Stimulated activated naive B cell treated with anti-CD40 and anti-IgM and Interleukin-4, amounts not matched to agents 10 μg/mL and 1 μg/mL and 100 μg/mL, for 72 hours (primary cell): ENCODE data around the gene SPCS3.
A peak's percentile ranks its signal among the peaks of the same experiment; 100 is the strongest.
"Not testable (repeated sequence)": the region's sequence is repeated elsewhere in the genome, so short reads cannot be mapped to it uniquely, and the experiment has no call there.

Experiments
- ATAC-seq, 2 donors: fragments of 150-1000 bp; cut with Tn5 transposase; replicated peaks; 2 replicates each; pipeline ENCODE4 v1.10.0; 2021; ENCODE audit warnings: moderate library complexity in 1 of 2
- DNase-seq: peaks from one replicate; pipeline ENCODE4 v3.0.0; 2021
- H3K27ac Mint-ChIP-seq: one replicate; pipeline ENCODE4 v1.8.0; 2022; ENCODE audit warnings: mild to moderate bottlenecking, mixed read lengths
- H3K27me3 Mint-ChIP-seq, 2 donors: one replicate each; pipeline ENCODE4 v1.8.0; 2022; ENCODE audit warnings: mixed read lengths in 2 of 2
- H3K36me3 Mint-ChIP-seq, 2 donors: one replicate each; pipeline ENCODE4 v1.8.0; 2022; ENCODE audit warnings: mixed read lengths in 2 of 2, mild to moderate bottlenecking in 1 of 2
- H3K4me1 Mint-ChIP-seq, 2 donors: one replicate each; pipeline ENCODE4 v1.8.0; 2022; ENCODE audit warnings: mixed read lengths in 2 of 2, mild to moderate bottlenecking in 1 of 2
- H3K4me3 Mint-ChIP-seq, 2 donors: one replicate each; pipeline ENCODE4 v1.8.0; 2022; ENCODE audit warnings: mild to moderate bottlenecking in 2 of 2, mixed read lengths in 2 of 2, moderate library complexity in 1 of 2
- H3K9me3 Mint-ChIP-seq, 2 donors: one replicate each; pipeline ENCODE4 v1.8.0; 2022; ENCODE audit warnings: mixed read lengths in 2 of 2, mild to moderate bottlenecking in 1 of 2

Gene SPCS3

GRCh38 chr4:176319704-176320339 lies at the start of gene SPCS3:
Gene SPCS3, plus strand, starts transcription at chr4:176319966. Its CDS starts 111 bp downstream, at chr4:176320077.
- H3K4me3 Mint-ChIP-seq: peak within 1 kb of the TSS; percentile 88 to 92
- peak within 1 kb of the TSS; percentile 98 for H3K27ac Mint-ChIP-seq
- peaks cover 2 to 9% of the 10 kb centered on the region in 2 donors for H3K36me3 Mint-ChIP-seq
- H3K9me3 Mint-ChIP-seq: no peaks in the 10 kb centered on the region
- ATAC-seq (peak; percentile 91 to 94), DNase-seq (peak; percentile 91)
- H3K27me3 Mint-ChIP-seq: no peaks in the 10 kb centered on the region
- H3K4me1 Mint-ChIP-seq: peaks cover 17 to 32% of the 10 kb centered on the region in 2 donors

- no peaks in the 10 kb centered on the region for H3K9me3 Mint-ChIP-seq
- H3K4me1 Mint-ChIP-seq: no peaks in the 10 kb centered on the region
- no peak overlapping the region for H3K4me3 Mint-ChIP-seq
- peaks cover 0 to 5% of the 10 kb centered on the region in 2 donors for H3K27me3 Mint-ChIP-seq
- DNase-seq (no peak), ATAC-seq (peak in 1 of 2 donors; percentile 22)
- H3K36me3 Mint-ChIP-seq: no peaks in the 10 kb centered on the region
- H3K27ac Mint-ChIP-seq: no peak overlapping the region
Observed at GRCh38 chr4:176270669-176271068, 49.1 kb upstream of the SPCS3 start.

- Mint-ChIP-seq H3K4me3 (no peak overlapping the region), H3K36me3 (no peaks in the 10 kb centered on the region), H3K9me3 (no peaks in the 10 kb centered on the region), H3K27ac (no peak overlapping the region), H3K27me3 (peaks cover 0 to 5% of the 10 kb centered on the region in 2 donors), H3K4me1 (no peaks in the 10 kb centered on the region)
- DNase-seq: no peak
- no peak for ATAC-seq
Observed at GRCh38 chr4:176271749-176272148, 48.0 kb upstream of the SPCS3 start.

GRCh38 chr4:176272799-176273198 lies 47.0 kb upstream of the SPCS3 start:
- Mint-ChIP-seq H3K4me3 (no peak overlapping the region), H3K9me3 (no peaks in the 10 kb centered on the region), H3K36me3 (no peaks in the 10 kb centered on the region), H3K27me3 (peaks cover 6 to 14% of the 10 kb centered on the region in 2 donors), H3K4me1 (no peaks in the 10 kb centered on the region), H3K27ac (no peak overlapping the region)
- ATAC-seq (no peak), DNase-seq (no peak)

DNA sequence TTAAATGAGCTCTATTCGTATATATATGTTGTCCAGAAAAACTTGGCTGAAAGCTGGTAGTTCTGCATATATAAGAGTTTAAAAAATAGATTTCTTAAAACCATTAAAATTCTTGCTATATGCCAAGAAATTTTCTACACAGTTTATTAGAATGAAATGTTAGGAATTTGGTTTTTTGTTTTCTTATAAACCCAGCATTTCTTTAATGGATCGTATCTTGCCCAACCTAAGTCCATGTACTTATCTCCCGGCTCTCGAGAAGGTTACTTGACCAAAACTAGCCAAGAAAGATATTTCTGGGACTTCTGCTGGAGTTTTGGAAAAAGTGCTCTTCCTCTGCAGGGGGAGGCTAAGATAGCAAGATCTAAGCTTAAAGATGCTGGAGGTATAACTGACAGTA lies 46.0 kb upstream of the SPCS3 start:
- Mint-ChIP-seq H3K27me3 (peaks cover 9 to 15% of the 10 kb centered on the region in 2 donors), H3K27ac (peak overlapping the region; percentile 14), H3K4me1 (no peaks in the 10 kb centered on the region), H3K4me3 (no peak overlapping the region), H3K36me3 (no peaks in the 10 kb centered on the region), H3K9me3 (no peaks in the 10 kb centered on the region)
- DNase-seq: no peak
- no peak for ATAC-seq

- no peak for DNase-seq
- H3K4me1 Mint-ChIP-seq: no peaks in the 10 kb centered on the region
- no peak for ATAC-seq
- no peak overlapping the region for H3K27ac Mint-ChIP-seq
- H3K36me3 Mint-ChIP-seq: no peaks in the 10 kb centered on the region
- peaks cover 0 to under 1% of the 10 kb centered on the region in 2 donors for H3K9me3 Mint-ChIP-seq
- H3K27me3 Mint-ChIP-seq: peaks cover 9 to 15% of the 10 kb centered on the region in 2 donors
- H3K4me3 Mint-ChIP-seq: no peak overlapping the region
Observed at GRCh38 chr4:176274441-176274840, 45.3 kb upstream of the SPCS3 start.

DNA sequence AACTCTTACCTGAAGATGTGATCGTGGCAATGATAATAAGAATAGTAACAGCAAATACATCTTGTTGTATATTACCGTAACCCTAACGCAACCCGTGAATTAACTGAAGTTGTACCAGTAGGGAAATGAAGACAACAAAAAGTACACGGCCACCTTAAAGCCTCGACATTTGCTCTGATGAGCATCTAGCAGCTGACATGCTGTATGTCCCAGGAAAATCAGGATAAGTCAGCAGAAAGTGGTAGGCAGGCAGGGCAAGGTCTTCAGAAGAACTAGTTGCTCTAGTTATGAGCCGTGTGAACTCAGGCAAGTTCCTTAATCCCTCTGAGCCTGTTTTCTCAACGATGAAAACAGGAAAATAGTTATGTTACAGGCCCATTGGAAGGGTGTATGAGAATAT lies 43.1 kb upstream of the SPCS3 start:
- Mint-ChIP-seq H3K27me3 (peaks cover 13 to 23% of the 10 kb centered on the region in 2 donors), H3K9me3 (peaks cover 0 to 1% of the 10 kb centered on the region in 2 donors), H3K4me1 (no peaks in the 10 kb centered on the region), H3K4me3 (no peak overlapping the region), H3K27ac (no peak overlapping the region), H3K36me3 (no peaks in the 10 kb centered on the region)
- DNase-seq: no peak
- ATAC-seq: no peak

DNA sequence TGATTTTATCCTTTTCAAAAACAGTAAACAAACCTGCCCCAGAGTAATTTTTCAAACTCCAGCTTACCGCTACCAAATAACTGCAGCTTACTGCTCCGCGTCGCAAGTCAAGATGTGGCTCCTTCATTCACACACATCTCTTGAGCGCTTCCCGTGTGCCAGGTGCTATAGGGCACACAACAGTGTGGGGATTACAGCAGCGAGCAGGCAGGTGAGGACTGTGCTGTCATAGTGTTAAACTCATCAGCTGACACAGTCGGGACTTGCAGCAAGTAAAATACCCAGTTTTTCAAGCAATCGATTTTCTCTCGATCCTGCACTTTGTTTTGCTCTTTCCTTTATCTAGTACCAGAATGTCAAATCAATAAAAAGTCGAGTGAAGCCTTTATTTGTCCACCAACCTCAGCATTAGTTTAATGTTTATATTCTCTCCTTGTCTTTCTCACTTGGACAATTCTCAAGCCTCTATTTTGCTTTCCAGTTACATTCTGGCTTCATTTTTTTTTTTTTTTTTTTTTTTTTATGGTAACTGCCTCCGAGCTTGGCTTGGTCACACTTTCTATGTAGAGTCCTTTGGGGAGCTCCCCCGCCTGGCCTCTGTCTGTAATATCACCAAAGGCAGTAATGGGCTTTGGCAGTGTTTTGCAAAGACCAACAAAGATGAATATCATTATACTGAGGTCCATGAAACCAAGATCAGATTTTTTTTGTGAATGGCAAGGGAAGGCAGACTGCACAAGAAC lies 42.4 kb upstream of the SPCS3 start:
- peak; percentile 72 to 78 for ATAC-seq
- DNase-seq: no peak
- peaks cover 0 to 1% of the 10 kb centered on the region in 2 donors for H3K9me3 Mint-ChIP-seq
- peak overlapping the region in 1 of 2 donors; percentile 14 for H3K4me3 Mint-ChIP-seq
- H3K36me3 Mint-ChIP-seq: no peaks in the 10 kb centered on the region
- peaks cover 13 to 19% of the 10 kb centered on the region in 2 donors for H3K27me3 Mint-ChIP-seq
- H3K4me1 Mint-ChIP-seq: no peaks in the 10 kb centered on the region
- no peak overlapping the region for H3K27ac Mint-ChIP-seq

DNA sequence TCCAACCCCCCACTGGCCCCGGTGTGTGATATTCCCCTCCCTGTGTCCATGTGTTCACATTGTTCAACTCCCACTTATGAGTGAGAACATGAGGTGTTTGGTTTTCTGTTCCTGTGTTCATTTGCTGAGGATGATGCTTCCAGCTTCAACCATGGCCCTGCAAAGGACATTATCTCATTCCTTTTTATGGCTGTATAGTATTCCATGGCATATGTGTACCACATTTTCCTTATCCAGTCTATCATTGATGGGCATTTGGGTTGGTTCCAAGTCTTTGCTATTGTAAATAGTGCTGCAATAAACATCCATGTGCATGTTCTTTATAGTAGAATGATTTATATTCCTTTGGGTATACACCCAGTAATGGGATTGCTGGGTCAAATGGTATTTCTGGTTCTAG lies 40.2 kb upstream of the SPCS3 start:
- not testable (repeated sequence) for H3K9me3 Mint-ChIP-seq, DNase-seq, ATAC-seq, H3K36me3 Mint-ChIP-seq, H3K4me3 Mint-ChIP-seq, H3K4me1 Mint-ChIP-seq, H3K27ac Mint-ChIP-seq
- peaks cover 13 to 19% of the 10 kb centered on the region in 2 donors for H3K27me3 Mint-ChIP-seq

GRCh38 chr4:176286728-176287127 lies 33.0 kb upstream of the SPCS3 start:
- peaks cover 0 to 12% of the 10 kb centered on the region in 2 donors for H3K27me3 Mint-ChIP-seq
- DNase-seq: no peak
- H3K9me3 Mint-ChIP-seq: peaks cover 0 to 2% of the 10 kb centered on the region in 2 donors
- no peaks in the 10 kb centered on the region for H3K4me1 Mint-ChIP-seq
- no peak for ATAC-seq
- H3K27ac Mint-ChIP-seq: no peak overlapping the region
- no peaks in the 10 kb centered on the region for H3K36me3 Mint-ChIP-seq
- no peak overlapping the region for H3K4me3 Mint-ChIP-seq

DNA sequence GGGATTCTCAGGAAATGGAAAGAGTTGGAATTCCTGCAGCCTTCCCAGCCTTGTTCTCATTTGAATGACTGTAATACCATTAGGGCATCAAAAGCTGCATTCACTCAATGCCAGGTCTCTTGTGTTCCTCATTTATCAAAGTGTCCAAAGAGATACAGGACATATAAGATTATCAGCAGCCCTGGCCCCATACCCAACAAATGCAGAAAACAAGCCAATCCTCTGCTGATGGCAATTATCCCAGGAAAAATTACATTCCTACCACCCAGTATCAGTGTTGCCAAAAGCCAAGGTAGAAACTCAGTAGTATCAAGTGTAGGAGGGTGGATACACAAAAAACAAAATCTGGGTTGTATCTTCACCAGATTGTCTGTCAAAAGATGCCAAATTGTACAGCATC lies 32.2 kb upstream of the SPCS3 start:
- no peaks in the 10 kb centered on the region for H3K36me3 Mint-ChIP-seq
- peaks cover 0 to 1% of the 10 kb centered on the region in 2 donors for H3K9me3 Mint-ChIP-seq
- DNase-seq (no peak), ATAC-seq (no peak)
- H3K27ac Mint-ChIP-seq: no peak overlapping the region
- no peak overlapping the region for H3K4me3 Mint-ChIP-seq
- H3K27me3 Mint-ChIP-seq: peaks cover 0 to 12% of the 10 kb centered on the region in 2 donors
- no peaks in the 10 kb centered on the region for H3K4me1 Mint-ChIP-seq

GRCh38 chr4:176288020-176288419 lies 31.7 kb upstream of the SPCS3 start:
- Mint-ChIP-seq H3K36me3 (no peaks in the 10 kb centered on the region), H3K9me3 (no peaks in the 10 kb centered on the region), H3K4me1 (no peaks in the 10 kb centered on the region), H3K4me3 (no peak overlapping the region), H3K27ac (no peak overlapping the region), H3K27me3 (peaks cover 0 to 12% of the 10 kb centered on the region in 2 donors)
- DNase-seq (no peak), ATAC-seq (no peak)

GRCh38 chr4:176289561-176289960 lies 30.2 kb upstream of the SPCS3 start:
- no peak for ATAC-seq
- DNase-seq: no peak
- Mint-ChIP-seq H3K27me3 (peaks cover 0 to 12% of the 10 kb centered on the region in 2 donors), H3K27ac (no peak overlapping the region), H3K36me3 (no peaks in the 10 kb centered on the region), H3K4me3 (no peak overlapping the region), H3K4me1 (no peaks in the 10 kb centered on the region), H3K9me3 (no peaks in the 10 kb centered on the region)

DNA sequence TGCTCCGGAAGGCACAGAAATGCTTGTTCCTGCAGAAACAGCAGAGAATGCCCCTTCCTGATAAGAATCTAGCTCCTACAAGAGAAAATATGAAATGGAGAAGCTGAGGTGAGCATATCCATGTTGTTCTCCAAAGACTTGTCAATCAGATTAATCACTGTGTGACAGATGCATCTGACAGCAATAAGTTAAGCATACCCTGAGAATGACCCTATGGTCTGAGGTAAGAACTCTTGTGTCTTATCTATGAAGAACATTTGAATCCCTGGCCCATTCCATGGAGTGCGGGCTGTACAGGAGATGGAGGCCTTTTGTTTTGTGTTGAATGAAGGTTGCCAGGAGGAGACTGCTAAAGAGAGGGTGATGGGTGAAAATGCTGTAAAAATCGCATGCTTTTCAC lies 29.2 kb upstream of the SPCS3 start:
- Mint-ChIP-seq H3K36me3 (no peaks in the 10 kb centered on the region), H3K27ac (no peak overlapping the region), H3K4me1 (no peaks in the 10 kb centered on the region), H3K4me3 (no peak overlapping the region), H3K27me3 (peaks cover 0 to 12% of the 10 kb centered on the region in 2 donors), H3K9me3 (no peaks in the 10 kb centered on the region)
- no peak for DNase-seq
- no peak for ATAC-seq

GRCh38 chr4:176291748-176292147 lies 28.0 kb upstream of the SPCS3 start:
- ATAC-seq (no peak), DNase-seq (no peak)
- H3K4me3 Mint-ChIP-seq: no peak overlapping the region
- H3K27ac Mint-ChIP-seq: no peak overlapping the region
- no peaks in the 10 kb centered on the region for H3K9me3 Mint-ChIP-seq
- H3K27me3 Mint-ChIP-seq: peaks cover 0 to 12% of the 10 kb centered on the region in 2 donors
- H3K4me1 Mint-ChIP-seq: no peaks in the 10 kb centered on the region
- no peaks in the 10 kb centered on the region for H3K36me3 Mint-ChIP-seq
